GM19438 (cell line): ENCODE results near the gene SERPINI1.
"Not testable (repeated sequence)": the region's sequence is repeated elsewhere in the genome, so short reads cannot be mapped to it uniquely, and the experiment has no call there.

Source experiments
- ATAC-seq: cut with Tn5 transposase; IDR thresholded peaks from one replicate; pipeline ENCODE4 v1.9.1; 2021; ENCODE audit warnings: low read depth; ENCODE audit not compliant: unreplicated experiment

SERPINI1 gene

GRCh38 chr3:167785790-167786189 is 50.3 kb downstream of the SERPINI1 start:
- no peak for ATAC-seq

- ATAC-seq, result no peak
Observed at GRCh38 chr3:167787440-167787839, 51.9 kb downstream of the SERPINI1 start.

DNA sequence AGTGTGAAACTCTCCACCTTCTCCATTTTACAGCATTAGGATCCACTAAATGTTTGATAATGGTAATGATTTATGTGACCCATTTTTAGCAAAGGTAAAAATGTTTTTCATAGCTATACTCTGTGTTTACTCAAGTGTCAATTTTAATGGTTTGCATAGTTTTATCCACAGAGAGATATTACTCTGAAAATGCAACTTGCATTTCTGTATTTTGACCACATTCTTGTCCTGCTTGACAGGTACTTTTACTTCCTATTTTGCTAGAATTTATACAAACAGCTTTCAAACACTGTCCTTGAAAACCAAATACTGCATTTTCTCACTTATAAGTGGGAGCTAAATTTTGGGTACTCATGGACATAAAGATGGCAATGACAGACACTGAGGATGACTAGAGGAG is 62.9 kb downstream of the SERPINI1 start:
- no peak for ATAC-seq

GRCh38 chr3:167808910-167809309 is 73.4 kb downstream of the SERPINI1 start:
- ATAC-seq, result no peak

DNA sequence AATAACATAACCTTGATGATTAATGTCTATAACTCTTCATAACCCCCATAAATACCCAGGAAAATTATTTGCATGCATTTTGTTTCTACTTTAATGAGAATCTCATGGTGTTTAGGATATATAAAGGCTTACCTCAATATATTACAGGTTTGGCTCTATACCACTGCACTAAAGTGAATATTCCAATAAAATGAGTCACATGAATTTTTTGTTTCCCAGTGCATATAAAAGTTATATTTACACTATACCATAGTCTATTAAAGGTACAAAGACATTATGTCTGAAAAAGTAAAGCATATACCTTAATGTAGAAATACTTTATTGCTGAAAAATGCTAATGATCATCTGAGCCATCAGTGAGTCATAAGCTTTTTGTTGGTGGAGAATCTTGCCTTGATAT is 74.7 kb downstream of the SERPINI1 start:
- no peak for ATAC-seq

- no peak for ATAC-seq
Observed at GRCh38 chr3:167811031-167811430, 75.5 kb downstream of the SERPINI1 start.

DNA sequence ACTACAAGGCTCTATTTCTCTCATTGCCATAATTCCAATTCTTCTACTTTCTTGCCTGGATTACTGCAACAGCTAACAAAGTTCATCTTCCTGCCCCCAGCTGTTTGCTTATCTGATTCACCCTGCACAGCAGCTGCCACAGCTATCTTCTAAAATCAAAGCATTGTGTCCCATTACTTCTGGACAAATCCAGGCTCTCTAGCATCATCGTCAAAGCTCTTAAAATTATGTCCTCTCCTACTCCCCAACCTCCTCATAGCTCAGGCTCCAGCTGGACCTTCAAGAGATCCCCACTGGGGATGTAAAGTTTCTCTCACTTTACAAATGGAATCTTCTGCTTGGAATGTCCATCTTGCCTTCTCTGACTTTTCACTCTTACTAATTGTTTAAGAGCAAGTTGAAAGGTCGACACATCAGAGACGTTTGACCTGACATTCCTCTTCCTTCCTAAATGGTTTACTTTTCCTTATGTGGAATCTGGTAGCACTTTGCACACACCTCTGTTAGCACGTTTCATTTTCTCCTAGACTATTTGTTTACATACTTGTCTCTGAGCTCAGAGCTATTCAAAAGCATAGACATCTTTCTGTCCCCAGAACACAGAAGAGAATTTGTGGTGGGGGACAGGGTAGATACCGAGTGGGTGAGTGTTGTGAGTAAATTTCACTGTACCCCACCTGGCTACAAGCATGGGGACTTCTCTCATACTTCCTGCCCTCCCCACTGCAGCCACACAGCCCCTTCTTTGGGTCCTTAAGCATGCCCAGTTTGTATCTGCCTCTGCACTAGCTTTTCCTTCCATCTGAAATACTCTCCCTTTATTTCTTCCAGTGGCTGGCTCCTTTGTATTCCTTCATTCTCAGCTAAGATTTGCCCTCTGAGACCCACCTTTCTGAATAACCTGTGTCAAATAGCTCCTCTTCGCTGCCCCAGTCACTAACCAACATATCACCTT is 77.9 kb downstream of the SERPINI1 start:
- no peak for ATAC-seq

DNA sequence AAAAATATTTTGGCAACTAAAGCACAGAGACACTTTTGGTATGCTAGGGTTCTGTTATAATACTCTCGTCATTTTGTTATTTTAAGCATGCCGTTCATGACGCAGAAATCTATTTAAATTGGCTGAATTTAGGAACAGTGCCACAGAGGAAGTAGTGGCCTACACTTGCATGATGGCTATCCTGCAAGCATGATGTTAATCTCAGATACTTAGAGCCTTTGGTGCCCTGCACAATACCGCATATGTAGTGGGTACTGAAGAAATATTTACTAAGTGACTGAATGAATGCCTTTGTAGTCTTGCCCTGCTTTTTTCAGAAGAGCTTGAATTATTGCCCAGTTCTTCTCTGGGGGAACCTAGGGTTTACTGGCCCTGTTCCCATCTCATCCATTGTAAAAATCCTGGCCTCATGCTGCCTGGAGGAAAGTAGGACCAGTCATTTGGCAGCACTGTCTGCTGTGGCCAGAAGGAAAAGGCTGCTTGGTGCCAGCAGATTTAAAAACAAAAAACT is 79.0 kb downstream of the SERPINI1 start:
- ATAC-seq, result no peak

DNA sequence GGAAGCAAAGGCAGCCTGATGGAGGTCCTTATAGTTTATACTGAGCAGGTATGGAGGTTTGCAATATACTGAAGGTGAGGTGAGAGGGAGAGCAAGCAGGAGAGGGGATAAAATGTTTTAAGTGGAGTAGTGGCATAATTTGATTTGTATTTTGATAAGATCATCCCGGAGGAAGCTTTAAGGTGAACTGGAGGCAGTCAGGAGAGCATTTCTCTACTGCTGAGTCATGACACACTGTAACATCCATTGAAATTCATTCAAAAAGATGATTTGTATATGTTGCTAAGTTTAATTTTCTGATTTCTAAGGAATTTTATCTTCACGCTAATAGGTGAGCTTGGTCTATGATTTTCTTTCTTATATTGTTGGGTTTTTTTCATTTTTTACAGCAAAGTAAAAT is 81.4 kb downstream of the SERPINI1 start:
- ATAC-seq, result no peak

GRCh38 chr3:167820102-167820865 is 84.8 kb downstream of the SERPINI1 start:
- ATAC-seq, result no peak

DNA sequence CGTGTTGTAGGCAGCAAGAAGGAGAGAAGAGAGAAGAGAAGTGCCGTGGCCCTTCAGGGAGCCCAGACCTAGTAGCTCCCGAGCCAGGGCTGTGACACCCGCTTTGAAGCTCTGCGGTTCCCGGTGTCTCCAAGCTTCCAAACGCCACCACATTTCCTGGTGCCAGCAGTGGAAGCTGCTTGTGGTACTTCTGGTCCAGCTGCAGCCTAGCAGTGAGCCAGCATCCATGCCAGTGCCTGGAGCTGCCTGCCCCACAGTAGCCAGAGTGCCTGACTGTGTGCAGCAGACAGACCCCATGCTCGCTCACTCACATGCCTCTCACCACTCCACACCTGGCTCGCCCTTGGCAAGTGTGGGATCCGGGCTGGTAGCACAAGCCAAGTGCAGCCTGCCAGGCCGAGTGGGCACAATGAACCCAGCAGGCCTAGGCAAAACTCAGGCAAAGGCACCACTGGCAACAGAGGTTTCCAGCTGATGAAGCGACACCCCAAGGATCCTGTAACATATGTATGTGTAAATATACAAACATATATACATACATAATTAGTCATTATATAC is 85.8 kb downstream of the SERPINI1 start:
- no peak for ATAC-seq

DNA sequence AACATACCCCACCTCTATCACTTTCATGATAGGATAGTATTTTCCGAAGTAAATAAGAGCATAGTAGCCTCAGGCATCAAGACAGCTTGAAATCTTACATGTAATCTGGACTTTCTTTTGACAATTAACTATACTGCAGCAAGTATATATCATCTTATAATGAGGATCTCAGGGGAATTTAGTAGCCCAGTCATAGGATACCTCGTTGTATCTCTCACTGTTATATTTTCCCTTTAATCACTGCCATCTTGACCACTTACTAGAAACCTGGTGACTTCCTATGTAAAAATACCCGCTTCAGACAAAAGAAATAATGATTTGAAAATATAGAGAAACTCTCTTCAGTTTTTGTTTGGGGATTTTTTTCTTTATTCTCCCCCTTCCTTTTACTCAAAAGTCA is 88.2 kb downstream of the SERPINI1 start:
- no peak for ATAC-seq

- not testable (repeated sequence) for ATAC-seq
Observed at GRCh38 chr3:167827588-167827987, 92.1 kb downstream of the SERPINI1 start.

DNA sequence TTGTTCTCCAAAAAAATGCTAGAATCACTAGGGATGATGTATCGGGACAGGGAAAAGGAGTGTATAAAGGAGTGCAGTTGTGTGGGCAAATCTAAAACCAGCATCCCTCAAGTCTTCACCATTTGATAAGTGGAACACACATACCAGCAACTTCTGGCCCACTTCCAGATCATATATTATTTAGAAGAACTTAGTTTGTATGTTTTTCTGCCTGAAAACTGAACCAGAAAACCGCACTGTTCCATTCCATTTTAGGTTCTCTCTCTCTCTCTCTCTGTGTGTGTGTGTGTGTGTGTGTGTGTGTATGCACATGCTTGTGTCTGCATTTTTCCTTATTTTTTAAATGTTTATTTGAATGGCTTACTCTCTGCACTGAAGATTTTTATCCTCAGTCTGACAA is 93.5 kb downstream of the SERPINI1 start:
- ATAC-seq, result no peak

DNA sequence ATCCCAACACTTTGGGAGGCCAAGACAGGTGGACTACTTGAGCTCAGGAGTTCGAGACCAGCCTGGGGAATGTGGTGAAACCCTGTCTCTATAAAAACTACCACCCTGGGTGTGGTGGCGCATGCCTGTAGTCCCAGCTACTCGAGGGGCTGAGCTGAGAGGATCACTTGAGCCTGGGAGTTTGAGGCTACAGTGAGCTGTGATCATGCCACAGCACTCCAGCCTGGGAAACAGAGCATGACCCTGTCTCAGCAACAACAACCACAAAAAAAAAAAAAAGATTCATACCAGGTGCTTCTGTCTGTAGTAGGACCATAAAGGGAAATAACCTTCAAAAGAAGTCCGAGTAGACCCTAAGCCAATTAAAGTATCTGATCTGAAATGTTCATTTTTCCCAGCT is 94.5 kb downstream of the SERPINI1 start:
- ATAC-seq, result no peak

DNA sequence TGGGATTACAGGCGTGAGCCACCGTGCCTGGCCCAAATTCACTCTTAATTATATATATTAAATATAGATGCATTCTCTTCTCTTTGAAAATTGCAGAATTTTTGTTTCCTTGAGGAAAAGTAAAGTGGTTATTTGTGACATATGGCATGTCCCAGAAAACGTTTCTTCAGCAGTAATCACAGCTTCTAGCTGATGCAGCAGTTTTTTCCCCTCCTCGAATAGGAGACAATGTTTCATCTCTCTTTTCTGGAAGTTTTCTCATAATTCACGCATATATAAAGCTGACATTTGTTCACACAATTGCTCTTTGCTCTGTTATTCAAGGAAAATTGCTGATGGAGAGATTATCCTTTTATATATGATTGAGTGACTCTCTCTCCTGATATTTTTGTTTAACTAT is 99.8 kb downstream of the SERPINI1 start:
- ATAC-seq, result no peak

GRCh38 chr3:167835953-167836352 is 100.4 kb downstream of the SERPINI1 start:
- no peak for ATAC-seq

DNA sequence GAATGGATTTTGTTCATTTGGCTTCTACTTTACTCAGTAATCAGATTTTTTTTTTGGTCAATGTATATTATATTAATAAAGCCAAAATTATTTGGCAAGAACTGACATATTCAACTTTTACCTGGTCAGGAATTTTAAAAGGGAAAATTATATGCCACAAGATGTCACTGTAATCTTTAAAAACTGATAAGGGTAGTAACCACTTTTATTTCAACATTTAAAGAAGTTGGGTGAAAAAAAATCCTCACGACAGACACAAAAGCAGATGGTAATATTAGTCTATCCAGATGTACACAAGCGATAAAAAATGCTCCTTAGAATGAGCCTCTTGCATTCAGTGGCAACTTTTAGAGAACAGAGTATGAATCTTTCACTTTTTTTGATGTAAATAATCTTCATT is 101.9 kb downstream of the SERPINI1 start:
- ATAC-seq, result no peak

GRCh38 chr3:167839460-167840134 is 104.1 kb downstream of the SERPINI1 start:
- no peak for ATAC-seq

GRCh38 chr3:167840247-167840646 is 104.7 kb downstream of the SERPINI1 start:
- ATAC-seq, result no peak

- no peak for ATAC-seq
Observed at GRCh38 chr3:167843481-167843880, 108.0 kb downstream of the SERPINI1 start.
